Stimulated activated CD8-positive, alpha-beta memory T cell treated with anti-CD3 and anti-CD28 coated beads, Interleukin-15, amount 100 ng/mL, for 1 hour (primary cell): ENCODE results near the gene POLG2.

Experiments
- DNase-seq: peaks from one replicate; pipeline ENCODE4 v3.0.0-alpha.2; 2020; ENCODE audit warnings: low read depth

POLG2 gene

GRCh38 chr17:64496786-64497564 lies at the start of gene POLG2:
Gene POLG2 (minus strand): TSS chr17:64497054. CDS start chr17:64496968, 86 bp downstream.
- DNase-seq, result peak; percentile 87

GRCh38 chr17:64544742-64545141 lies 47.9 kb upstream of the POLG2 start:
- DNase-seq, result no peak

GRCh38 chr17:64540118-64540776 lies 43.4 kb upstream of the POLG2 start:
- DNase-seq, result no peak

GRCh38 chr17:64538508-64539130 lies 41.8 kb upstream of the POLG2 start:
- no peak for DNase-seq

GRCh38 chr17:64537488-64537887 lies 40.6 kb upstream of the POLG2 start:
- DNase-seq, result no peak

- DNase-seq, result no peak
These were observed 40.1 kb upstream of the POLG2 start for GRCh38 chr17:64536913-64537312.

- no peak for DNase-seq
These were observed 38.5 kb upstream of the POLG2 start for GRCh38 chr17:64535357-64535756.

GRCh38 chr17:64534187-64534586 lies 37.3 kb upstream of the POLG2 start:
- DNase-seq, result no peak

GRCh38 chr17:64533784-64534183 lies 36.9 kb upstream of the POLG2 start:
- DNase-seq, result no peak

GRCh38 chr17:64532409-64532808 lies 35.6 kb upstream of the POLG2 start:
- no peak for DNase-seq

- no peak for DNase-seq
These were observed 35.1 kb upstream of the POLG2 start for GRCh38 chr17:64531955-64532371.

GRCh38 chr17:64529221-64529620 lies 32.4 kb upstream of the POLG2 start:
- DNase-seq, result no peak

- no peak for DNase-seq
These were observed 31.1 kb upstream of the POLG2 start for GRCh38 chr17:64527914-64528313.

- DNase-seq, result no peak
These were observed 23.5 kb upstream of the POLG2 start for GRCh38 chr17:64520359-64520758.

GRCh38 chr17:64519601-64520000 lies 22.7 kb upstream of the POLG2 start:
- no peak for DNase-seq

- DNase-seq, result no peak
These were observed 19.0 kb upstream of the POLG2 start for GRCh38 chr17:64515829-64516228.

GRCh38 chr17:64515419-64515818 lies 18.6 kb upstream of the POLG2 start:
- no peak for DNase-seq

- no peak for DNase-seq
These were observed 12.3 kb upstream of the POLG2 start for GRCh38 chr17:64509179-64509578.

- DNase-seq, result no peak
These were observed 11.8 kb upstream of the POLG2 start for GRCh38 chr17:64508683-64509082.

- no peak for DNase-seq
These were observed 10.5 kb upstream of the POLG2 start for GRCh38 chr17:64507413-64507782.

GRCh38 chr17:64506576-64507412 lies 9.9 kb upstream of the POLG2 start, which contains the start of gene CEP95:
Gene CEP95 (plus strand): TSS chr17:64506977. CDS start chr17:64507098, 121 bp downstream.
- peak; percentile 92 for DNase-seq

GRCh38 chr17:64506201-64506575 lies 9.3 kb upstream of the POLG2 start, which contains the start of gene DDX5:
Gene DDX5 (minus strand): TSS chr17:64506289. CDS start chr17:64506119, 170 bp downstream.
- peak; percentile 95 for DNase-seq
